ENCODE results near the gene KCNA2. TPM values are rescaled to one million over a fixed set of nuclear protein-coding genes. Genes with fewer than 3 reads are reported as not detected.

The KCNA2 gene
- total RNA-seq, 1 experiment from 2014 or later = 1.1 TPM

GRCh38 chr1:110593902-110594301, 12.3 kb downstream of the KCNA2 start:
- intact Hi-C loops (cut with micrococcal nuclease; ENCODE audit: unreplicated experiment) (no loop called here), in situ Hi-C loops (cut with HindIII; ENCODE audit: low pct_unique_long_range_greater_than_20kb, low sequenced_read_pairs) (no loop called here)
- ChIA-PET POLR2A (no interaction called here), CTCF (interaction anchor here (0.9 kb wide), 1 partner anchor 38 kb away, joined by 4 read pairs; no protein-coding TSS in a partner anchor)
- no peaks in the 10 kb centered on the region for H3K27me3 ChIP-seq (ENCODE audit: control insufficient read depth, insufficient read depth, low read length)
- H3K4me1 ChIP-seq (ENCODE audit: control insufficient read depth, insufficient read depth, low read length) = no peaks in the 10 kb centered on the region
- BruUV-seq (replicated peaks) = no TSS peak
- TF ChIP-seq, protein P1, sequence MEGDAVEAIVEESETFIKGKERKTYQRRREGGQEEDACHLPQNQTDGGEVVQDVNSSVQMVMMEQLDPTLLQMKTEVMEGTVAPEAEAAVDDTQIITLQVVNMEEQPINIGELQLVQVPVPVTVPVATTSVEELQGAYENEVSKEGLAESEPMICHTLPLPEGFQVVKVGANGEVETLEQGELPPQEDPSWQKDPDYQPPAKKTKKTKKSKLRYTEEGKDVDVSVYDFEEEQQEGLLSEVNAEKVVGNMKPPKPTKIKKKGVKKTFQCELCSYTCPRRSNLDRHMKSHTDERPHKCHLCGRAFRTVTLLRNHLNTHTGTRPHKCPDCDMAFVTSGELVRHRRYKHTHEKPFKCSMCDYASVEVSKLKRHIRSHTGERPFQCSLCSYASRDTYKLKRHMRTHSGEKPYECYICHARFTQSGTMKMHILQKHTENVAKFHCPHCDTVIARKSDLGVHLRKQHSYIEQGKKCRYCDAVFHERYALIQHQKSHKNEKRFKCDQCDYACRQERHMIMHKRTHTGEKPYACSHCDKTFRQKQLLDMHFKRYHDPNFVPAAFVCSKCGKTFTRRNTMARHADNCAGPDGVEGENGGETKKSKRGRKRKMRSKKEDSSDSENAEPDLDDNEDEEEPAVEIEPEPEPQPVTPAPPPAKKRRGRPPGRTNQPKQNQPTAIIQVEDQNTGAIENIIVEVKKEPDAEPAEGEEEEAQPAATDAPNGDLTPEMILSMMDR (IDR thresholded peaks at IDR 0.05) = no peak
- no peak for TF ChIP-seq REST (IDR thresholded peaks at IDR 0.05; ENCODE audit: insufficient read depth in 1 of 2, low read depth in 2 of 2, low read length in 1 of 2)
- TF ChIP-seq POLR2AphosphoS5 (IDR thresholded peaks at IDR 0.05; ENCODE audit: low read depth, low read length) = no peak
- no peak for TF ChIP-seq TCF7L2 (IDR thresholded peaks at IDR 0.05; ENCODE audit: low read depth, low read length)
- no peak for TF ChIP-seq SIN3A (IDR thresholded peaks at IDR 0.05; ENCODE audit: borderline replicate concordance, insufficient read depth, low read depth, low read length)
- H3K36me3 ChIP-seq (ENCODE audit: control insufficient read depth, insufficient read depth, low read length) = no peaks in the 10 kb centered on the region
- no peak overlapping the region for H3K27ac ChIP-seq (ENCODE audit: low read length)
- H3K9me3 ChIP-seq (ENCODE audit: control insufficient read depth, insufficient read depth, low read depth, low read length) = no peaks in the 10 kb centered on the region
- DNase-seq (ENCODE audit: low read depth, low spot score) (no peak), ATAC-seq (no peak)
- H3K4me3 ChIP-seq (ENCODE audit: low read depth in 2 of 2, low read length in 2 of 2) = no peak overlapping the region

DNA sequence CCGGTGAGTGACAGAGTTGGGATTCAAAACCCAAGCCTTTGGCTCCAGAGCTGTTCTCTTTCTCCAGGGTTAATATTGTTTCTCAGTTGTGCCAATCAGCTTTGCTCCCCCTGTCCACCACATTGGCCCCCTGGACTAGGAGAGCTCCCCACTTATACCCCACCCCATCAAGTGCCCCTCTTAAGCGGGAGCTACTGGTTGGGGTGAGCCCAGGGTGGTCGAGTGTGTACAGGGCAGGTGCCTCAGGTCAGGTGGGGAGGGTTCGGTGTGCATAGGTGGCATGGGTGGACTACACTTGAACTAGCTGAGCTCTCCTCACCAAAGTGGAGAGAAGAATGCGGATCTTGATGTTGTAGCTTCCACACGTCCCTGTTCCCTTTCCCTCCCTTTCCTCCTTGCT, 14.2 kb downstream of the KCNA2 start:
- Histone ChIP-seq H3K9me3 (ENCODE audit: control insufficient read depth, insufficient read depth, low read depth, low read length) (no peaks in the 10 kb centered on the region), H3K4me1 (ENCODE audit: control insufficient read depth, insufficient read depth, low read length) (no peaks in the 10 kb centered on the region), H3K36me3 (ENCODE audit: control insufficient read depth, insufficient read depth, low read length) (no peaks in the 10 kb centered on the region), H3K4me3 (ENCODE audit: low read depth in 2 of 2, low read length in 2 of 2) (no peak overlapping the region), H3K27me3 (ENCODE audit: control insufficient read depth, insufficient read depth, low read length) (peaks cover under 1% of the 10 kb centered on the region; the same call in 1 of the 2 replicates), H3K27ac (ENCODE audit: low read length) (no peak overlapping the region)
- ChIA-PET CTCF (no interaction called here), POLR2A (no interaction called here)
- intact Hi-C loops (cut with micrococcal nuclease; ENCODE audit: unreplicated experiment) (no loop called here), in situ Hi-C loops (cut with HindIII; ENCODE audit: low pct_unique_long_range_greater_than_20kb, low sequenced_read_pairs) (no loop called here)
- DNase-seq (ENCODE audit: low read depth, low spot score) = no peak
- TF ChIP-seq, protein P1 (IDR thresholded peaks at IDR 0.05) = no peak
- no peak for TF ChIP-seq TCF7L2 (IDR thresholded peaks at IDR 0.05; ENCODE audit: low read depth, low read length)
- TF ChIP-seq POLR2AphosphoS5 (IDR thresholded peaks at IDR 0.05; ENCODE audit: low read depth, low read length) = no peak
- TF ChIP-seq SIN3A (IDR thresholded peaks at IDR 0.05; ENCODE audit: borderline replicate concordance, insufficient read depth, low read depth, low read length) = no peak
- TF ChIP-seq REST (IDR thresholded peaks at IDR 0.05; ENCODE audit: insufficient read depth in 1 of 2, low read depth in 2 of 2, low read length in 1 of 2) = no peak
- no TSS peak for BruUV-seq (replicated peaks)
- ATAC-seq = no peak

All from Panc1 (cell line).